GM18499 (cell line): Measurements from ENCODE around the gene TERT.

ENCODE experiments used
- ATAC-seq: cut with Tn5 transposase; IDR thresholded peaks from one replicate; pipeline ENCODE4 v1.9.1; 2021; ENCODE audit warnings: moderate number of reproducible peaks; ENCODE audit not compliant: insufficient read depth, unreplicated experiment

TERT gene

DNA sequence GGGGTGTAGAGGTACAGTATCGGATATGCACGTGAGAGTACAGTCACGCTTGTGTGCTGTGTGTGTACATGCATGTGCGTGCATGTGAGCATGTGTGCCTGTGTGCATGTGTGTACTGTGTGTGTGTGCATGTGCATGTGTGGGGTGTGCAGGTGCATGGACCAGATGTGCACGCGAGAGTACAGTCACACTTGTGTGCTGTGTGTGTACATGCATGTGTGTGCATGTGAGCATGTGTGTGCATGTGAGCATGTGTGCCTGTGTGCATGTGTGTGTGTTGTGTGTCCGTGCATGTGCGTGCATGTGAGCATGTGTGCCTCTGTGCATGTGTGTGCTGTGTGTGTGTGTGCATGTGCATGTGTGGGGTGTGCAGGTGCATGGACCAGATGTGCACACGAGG, 83.2 kb downstream of the TERT start:
- no peak for ATAC-seq

DNA sequence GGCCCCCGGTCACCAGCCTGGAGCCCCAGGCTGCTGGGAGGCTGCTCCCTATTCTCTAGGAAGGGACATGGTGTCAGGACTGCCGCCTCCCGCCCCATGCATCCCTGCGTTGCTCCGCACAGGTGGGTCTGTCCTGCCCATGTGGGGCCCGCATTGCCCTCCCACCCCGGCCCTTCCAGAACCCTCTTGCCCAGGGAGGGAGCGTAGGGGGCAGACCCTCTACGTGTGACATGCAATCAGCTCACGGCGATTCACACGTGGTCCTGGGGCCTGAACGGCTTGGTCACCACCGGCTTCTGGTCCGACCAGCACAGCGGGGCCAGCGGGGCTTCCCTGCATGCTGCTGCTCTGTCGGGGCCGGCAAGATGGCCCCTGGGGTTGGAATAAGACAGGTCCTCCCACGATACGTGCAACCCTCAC, 84.0 kb downstream of the TERT start:
- ATAC-seq = no peak

DNA sequence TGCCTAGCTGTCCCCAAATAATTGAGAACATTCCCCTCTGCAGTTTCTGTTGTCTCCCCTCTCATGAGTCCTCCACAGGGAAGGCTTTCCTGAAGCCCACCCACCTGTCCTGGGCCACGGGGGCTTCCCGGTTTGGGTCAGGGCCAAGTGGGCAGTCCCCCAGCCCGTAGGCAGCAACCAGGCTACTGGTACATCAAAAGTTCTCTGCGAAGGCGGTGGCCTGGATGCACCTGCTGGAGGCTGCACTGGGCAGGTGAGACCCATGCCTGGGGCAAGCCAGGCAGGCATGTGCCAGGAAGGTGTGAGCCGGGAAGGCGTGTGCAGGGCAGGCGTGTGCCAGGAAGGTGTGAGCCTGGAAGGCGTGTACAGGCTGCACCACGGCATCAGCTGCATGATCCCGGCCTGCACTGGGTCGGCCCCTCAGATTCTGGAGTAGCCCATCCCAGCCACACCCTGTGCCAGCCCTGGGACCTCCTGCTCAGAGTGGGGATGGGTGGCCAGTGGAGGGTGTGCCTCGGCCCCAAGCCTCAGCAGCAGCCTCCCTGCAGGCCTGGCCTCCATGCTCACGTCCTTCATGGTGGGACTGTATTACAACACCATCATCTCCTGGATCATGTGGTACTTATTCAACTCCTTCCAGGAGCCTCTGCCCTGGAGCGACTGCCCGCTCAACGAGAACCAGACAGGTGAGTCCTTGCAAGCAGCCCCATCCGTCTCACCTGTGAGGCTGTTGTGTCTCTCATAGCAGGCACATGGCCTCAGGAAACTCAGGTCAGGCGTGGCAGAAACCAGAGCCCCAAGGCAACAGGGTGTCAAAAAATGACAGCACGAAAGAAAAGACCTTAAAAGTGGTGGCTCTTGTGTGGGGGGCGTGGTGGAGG, 84.7 kb downstream of the TERT start:
- no peak for ATAC-seq

DNA sequence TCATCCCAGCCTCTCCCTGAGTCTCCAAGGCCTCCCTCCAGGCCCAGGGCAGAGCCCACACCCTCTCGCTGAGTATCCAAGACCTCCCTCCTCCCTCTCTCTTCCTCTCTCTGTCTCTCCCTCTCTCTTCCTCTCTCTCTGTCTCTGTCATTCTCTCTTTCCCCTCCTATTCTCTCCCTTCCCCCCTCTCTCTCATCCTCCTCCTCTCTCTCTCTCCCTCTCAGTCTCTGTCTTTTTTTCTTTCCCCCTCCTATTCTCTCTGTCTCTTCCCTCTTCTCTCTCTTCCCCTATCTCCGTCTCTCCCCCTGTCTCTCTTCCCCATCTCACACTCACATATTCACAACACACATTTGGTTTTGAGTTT, 85.4 kb downstream of the TERT start:
- no peak for ATAC-seq

DNA sequence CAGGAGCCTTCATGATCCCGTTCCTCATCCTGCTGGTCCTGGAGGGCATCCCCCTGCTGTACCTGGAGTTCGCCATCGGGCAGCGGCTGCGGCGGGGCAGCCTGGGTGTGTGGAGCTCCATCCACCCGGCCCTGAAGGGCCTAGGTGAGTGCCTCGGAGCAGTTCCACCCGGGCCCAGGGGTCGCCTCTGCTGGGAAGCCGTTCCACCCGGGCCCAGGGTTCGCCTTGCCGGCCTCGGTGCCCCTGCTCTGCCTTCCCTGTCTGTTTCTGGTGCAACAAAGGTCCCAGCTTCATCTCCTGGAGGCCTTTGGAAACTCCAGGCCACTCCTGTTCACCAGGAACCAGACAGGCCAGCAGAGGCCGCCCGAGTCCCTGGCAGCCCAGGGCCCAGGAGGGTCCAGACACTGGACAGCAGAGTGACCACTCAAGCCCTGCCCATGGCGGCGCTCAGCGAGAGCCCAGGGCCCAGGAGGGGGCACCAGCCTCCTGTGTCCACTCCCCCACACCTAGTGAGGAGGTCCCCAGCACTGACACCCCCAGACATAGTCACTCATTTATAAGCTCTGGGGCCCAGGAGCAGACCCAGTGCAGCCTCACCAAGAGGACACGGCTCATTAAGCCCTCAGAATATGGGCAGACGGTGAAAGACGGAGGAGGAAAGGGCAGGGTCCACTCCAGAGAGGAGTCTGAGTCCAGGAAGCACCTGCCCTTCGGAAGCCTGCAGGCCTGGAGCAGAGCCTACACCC, 86.0 kb downstream of the TERT start:
- ATAC-seq = no peak

DNA sequence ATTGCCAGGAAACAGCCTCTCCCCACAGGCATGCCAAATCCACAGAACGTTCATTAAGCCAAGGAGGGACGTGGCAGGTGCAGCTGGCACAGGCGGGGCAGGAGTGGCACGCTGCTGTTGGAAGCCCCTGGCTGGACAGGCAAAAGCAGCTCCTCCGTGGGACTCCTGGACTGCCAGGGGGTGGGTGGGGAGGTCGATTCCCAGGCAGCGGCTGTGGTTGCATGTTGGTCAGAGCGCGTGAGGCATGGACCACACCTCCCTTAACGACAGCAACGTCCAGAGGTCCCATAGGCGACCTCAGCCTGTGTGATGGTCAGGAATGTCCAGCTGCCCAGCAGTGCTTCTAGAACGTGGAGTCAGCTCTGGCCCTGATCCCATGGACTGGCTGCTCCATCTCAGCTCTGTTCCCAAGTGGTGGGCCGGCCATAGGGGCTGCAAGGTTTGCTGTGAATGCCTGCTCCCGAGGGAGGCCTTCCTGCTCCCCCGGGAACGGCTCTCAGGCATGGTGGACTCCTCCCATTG, 86.6 kb downstream of the TERT start:
- no peak for ATAC-seq

DNA sequence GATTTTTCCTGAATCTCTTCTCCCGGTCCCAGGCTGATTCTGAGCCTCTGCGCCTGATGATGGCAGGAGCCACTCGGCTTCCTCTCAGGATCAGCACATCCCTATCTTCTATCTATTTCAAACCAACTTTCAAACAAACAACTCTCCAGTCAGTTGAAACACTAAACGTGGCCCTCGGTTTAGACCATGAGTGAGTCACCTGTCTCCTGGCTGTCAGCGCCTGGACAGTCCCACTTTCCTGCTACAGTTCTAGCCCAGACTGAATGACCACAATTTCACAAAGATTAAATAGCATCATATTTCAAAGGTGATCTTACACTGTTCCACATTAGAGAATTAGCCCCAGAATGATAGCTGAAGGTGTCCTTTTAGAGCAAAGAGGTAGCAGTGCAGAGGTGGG, 87.3 kb downstream of the TERT start:
- ATAC-seq = no peak

DNA sequence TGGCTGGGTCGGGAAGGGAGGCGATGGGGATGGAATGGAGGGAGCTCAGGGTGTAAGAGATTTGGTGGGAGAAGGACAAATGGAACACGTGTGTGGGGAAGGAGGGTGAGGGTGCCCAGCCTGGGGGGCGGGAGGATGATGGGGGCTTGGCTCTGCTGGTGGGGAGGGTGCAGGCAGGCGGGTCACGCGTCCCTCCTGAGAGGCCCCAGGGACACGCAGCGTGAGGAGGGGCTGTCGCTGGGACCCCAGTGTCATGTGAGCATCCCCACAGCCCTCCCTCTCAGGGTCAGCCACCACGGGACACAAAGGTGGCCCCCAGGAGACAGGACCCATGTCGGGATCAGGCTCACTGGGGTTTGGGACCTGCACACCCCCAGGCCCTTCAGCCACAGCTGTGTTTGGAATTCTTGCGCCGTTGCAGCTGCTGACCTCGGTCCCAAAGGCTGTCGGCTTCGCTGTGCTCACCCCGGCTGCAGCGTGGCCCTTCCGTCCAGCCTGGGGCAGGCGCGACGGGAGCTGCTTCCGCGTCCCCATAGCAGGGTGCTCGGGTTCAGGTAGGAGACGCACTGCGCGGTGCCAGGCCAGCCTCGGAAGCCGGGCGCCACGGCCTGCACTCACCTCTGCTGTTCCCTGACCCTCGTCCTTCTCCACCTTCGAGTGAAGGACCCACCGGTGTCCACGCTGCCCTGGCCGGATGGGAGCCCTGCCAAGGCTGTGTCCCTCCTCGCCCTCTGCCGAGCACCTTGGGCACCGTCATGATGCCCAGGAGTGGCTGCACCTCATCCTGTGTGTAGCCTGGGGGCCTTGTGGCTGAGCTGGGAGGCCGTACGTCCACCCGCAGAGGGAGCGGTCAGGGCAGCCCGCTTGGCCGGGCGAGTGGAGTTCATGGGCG, 88.1 kb downstream of the TERT start:
- no peak for ATAC-seq

DNA sequence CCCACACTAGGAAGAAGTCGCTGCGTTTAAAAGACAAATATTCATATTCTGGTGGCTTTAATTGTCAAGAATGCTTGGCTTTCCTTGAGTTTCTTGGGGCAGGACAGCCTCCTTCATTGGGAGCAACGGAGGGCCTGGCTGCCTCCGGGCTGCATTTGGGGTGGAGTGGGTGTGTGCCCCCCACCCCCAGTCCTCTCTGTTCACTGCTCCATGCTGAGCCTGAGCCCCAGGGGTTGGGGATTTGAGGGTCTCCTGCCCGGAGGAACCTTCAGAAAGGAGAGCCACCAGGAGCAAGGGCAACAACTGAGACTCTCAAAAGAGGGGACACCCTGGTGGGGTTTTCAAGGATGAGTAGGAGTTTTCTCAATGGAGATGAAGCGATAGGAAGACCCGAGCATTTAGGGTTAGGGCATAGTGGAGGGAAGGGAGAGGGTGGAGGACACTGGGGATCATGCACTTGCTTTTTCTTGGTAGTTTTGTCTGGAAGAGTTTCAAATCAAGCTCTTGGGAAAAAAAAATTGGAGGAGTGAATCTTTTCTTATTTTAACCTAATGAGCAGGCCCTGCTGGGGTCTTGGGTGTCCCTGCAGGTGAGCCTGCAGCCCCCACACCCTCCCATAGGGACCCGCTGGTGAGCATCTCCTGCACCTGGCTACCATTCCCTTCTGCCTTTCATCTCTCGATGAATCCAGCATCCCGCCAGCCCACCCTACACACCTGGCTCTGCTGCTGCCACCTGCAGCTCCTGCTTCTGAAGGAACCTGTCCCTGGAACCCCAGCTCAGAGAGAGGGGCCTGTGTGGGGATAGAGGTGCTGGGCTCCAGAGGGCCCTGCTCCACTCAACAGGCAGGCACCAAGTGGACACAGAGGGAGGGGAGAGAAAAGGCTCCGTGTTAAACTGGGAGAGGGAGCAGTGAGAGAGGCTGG, 89.3 kb downstream of the TERT start:
- no peak for ATAC-seq

DNA sequence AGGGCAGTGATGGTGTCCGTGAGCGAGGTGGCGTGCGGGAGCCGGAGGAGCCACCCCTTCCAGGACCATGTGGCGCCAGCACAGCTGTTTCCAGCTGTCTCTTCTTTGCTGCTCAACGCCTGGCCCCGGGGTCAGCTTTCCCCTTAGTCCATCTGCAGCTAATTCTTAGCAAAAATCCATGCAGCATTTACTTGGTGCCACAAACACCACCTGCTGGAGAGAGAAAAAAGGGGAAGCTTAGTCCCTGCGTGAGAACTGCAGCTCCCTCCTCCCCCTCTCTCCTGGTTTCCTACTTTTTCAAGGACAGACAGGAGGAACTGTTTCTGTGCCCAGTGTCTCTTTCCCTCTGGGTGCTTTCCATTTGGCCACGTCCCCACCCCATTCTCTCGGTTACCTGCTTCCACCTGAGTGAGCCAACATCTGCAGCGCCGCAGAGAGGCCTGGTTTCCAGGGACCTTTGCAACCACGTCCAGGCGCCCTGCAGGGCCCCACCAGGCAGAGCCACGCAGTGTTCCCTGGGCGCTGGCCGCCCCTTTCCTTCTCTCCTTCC, 90.1 kb downstream of the TERT start:
- no peak for ATAC-seq

DNA sequence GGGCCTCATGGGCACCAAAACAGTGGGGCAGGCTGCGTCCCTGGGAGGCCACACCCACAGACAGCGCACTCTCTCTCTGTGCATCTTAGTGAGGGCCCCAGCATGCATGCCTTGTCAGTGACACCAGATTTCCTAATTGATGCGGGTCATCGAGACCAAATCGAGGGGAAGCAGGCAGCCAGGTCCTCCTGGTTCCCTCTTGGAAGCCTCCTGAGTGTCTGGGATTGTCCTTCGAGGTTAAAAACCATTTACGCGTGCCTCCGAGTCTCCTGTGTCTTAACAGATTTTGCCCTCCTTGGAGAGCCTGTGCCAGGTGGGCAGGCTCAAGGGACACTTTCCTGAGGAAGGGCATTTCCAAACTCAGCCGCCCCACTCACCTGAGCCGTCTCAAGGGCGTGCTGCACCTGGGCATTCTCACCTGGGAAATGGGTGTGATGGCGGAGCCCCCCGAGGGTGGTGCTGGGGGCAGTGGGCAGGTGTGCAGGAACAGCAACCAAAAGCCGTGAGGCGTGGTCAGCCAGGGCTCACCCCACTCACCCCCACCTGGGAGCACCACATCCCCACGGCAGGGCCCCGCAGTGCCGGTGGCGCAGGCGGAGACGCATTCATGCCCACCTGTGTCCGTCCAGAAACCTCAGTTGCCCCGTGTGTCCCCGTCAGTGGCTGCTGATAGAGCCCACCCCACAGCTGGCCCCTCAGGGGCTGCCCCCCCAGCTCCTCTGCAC, 90.7 kb downstream of the TERT start:
- ATAC-seq = no peak

DNA sequence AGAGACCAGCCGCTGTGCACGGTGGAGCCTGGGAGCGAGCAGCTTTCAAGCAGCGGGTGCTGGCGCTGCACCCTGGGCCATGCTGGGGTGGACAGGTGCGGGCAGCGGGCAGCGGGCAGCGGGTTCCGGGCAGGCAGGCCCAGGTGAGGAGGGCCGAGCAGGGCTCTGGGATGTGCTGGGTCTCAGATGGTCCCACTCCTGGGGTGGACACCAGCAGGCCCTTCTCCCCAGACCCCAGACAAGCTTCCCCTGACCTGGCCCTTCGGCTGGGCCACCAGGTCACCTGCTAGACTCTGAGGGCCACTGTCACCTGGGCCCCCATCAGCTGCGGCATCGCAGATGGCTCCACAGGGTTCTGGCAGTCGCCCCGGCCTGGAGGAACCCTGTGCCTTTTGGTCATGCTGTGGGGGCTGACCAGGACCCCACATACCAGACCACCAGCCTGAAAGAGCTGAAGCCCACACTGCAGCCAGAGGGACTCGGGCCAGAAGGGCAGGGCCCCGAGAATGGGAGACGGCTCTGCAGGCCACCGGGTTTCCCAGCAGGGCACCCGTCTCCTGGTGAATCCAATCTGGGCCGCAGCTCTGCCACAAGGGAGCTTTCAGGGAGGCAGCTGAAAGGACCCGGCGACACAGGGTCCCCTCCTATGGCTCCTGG, 91.4 kb downstream of the TERT start:
- ATAC-seq = no peak
